ENCODE data around the gene SCN2A. TPM values are rescaled to one million over a fixed set of nuclear protein-coding genes. Genes with fewer than 3 reads are reported as not detected.

SCN2A gene
- total RNA-seq, 2 experiments from 2014 or later, result not detected

GRCh38 chr2:165205865-165206264 is 33.3 kb upstream of the SCN2A start:
- H3K36me3 Mint-ChIP-seq (ENCODE audit: low read depth), result no peaks in the 10 kb centered on the region
- Histone ChIP-seq H3K4me1 (ENCODE audit: insufficient read depth, low read length) (no peaks in the 10 kb centered on the region), H3K27me3 (ENCODE audit: control insufficient read depth in 1 of 2, insufficient read depth in 2 of 2, low read length in 2 of 2) (no peaks in the 10 kb centered on the region), H3K27ac (ENCODE audit: low read depth in 1 of 2, low read length in 2 of 2) (no peak overlapping the region), H3K36me3 (ENCODE audit: insufficient read depth, low read length) (no peaks in the 10 kb centered on the region), H3K4me3 (ENCODE audit: low read length) (no peak overlapping the region), H3K9me3 (ENCODE audit: control insufficient read depth in 1 of 2, insufficient read depth in 1 of 2, low read length in 2 of 2) (no peaks in the 10 kb centered on the region)
- CTCF ChIA-PET, result no interaction called here
- no peak overlapping the region for H3K27ac Mint-ChIP-seq
- no peaks in the 10 kb centered on the region for H3K4me1 Mint-ChIP-seq (ENCODE audit: low read depth)
- H3K9me3 Mint-ChIP-seq, result no peaks in the 10 kb centered on the region
- intact Hi-C loops (cut with DNase I, micrococcal nuclease), result no loop called here
- ATAC-seq (ENCODE audit: poor library complexity), result no peak
- H3K4me3 Mint-ChIP-seq, result no peak overlapping the region
- POLR2A ChIA-PET, result no interaction called here
- no peak for TF ChIP-seq CTCF (IDR thresholded peaks at IDR 0.05)
- DNase-seq, result no peak
- no peaks in the 10 kb centered on the region for H3K27me3 Mint-ChIP-seq

GRCh38 chr2:165208094-165208493 is 31.1 kb upstream of the SCN2A start:
- no peak for TF ChIP-seq CTCF (IDR thresholded peaks at IDR 0.05)
- ChIA-PET POLR2A (no interaction called here), CTCF (no interaction called here)
- H3K4me3 Mint-ChIP-seq, result no peak overlapping the region
- Histone ChIP-seq H3K9me3 (ENCODE audit: control insufficient read depth in 1 of 2, insufficient read depth in 1 of 2, low read length in 2 of 2) (no peaks in the 10 kb centered on the region), H3K27me3 (ENCODE audit: control insufficient read depth in 1 of 2, insufficient read depth in 2 of 2, low read length in 2 of 2) (no peaks in the 10 kb centered on the region), H3K36me3 (ENCODE audit: insufficient read depth, low read length) (no peaks in the 10 kb centered on the region), H3K27ac (ENCODE audit: low read depth in 1 of 2, low read length in 2 of 2) (no peak overlapping the region), H3K4me3 (ENCODE audit: low read length) (no peak overlapping the region), H3K4me1 (ENCODE audit: insufficient read depth, low read length) (no peaks in the 10 kb centered on the region)
- no peak overlapping the region for H3K27ac Mint-ChIP-seq
- no peaks in the 10 kb centered on the region for H3K4me1 Mint-ChIP-seq (ENCODE audit: low read depth)
- no peaks in the 10 kb centered on the region for H3K27me3 Mint-ChIP-seq
- DNase-seq (no peak), ATAC-seq (ENCODE audit: poor library complexity) (no peak)
- no peaks in the 10 kb centered on the region for H3K36me3 Mint-ChIP-seq (ENCODE audit: low read depth)
- intact Hi-C loops (cut with DNase I, micrococcal nuclease), result no loop called here
- no peaks in the 10 kb centered on the region for H3K9me3 Mint-ChIP-seq

- no peak for TF ChIP-seq CTCF (IDR thresholded peaks at IDR 0.05)
- no peaks in the 10 kb centered on the region for H3K9me3 ChIP-seq (ENCODE audit: control insufficient read depth in 1 of 2, insufficient read depth in 1 of 2, low read length in 2 of 2)
- H3K27ac ChIP-seq (ENCODE audit: low read depth in 1 of 2, low read length in 2 of 2), result no peak overlapping the region
- H3K4me1 Mint-ChIP-seq (ENCODE audit: low read depth), result no peaks in the 10 kb centered on the region
- H3K27me3 ChIP-seq (ENCODE audit: control insufficient read depth in 1 of 2, insufficient read depth in 2 of 2, low read length in 2 of 2), result no peaks in the 10 kb centered on the region
- H3K4me3 ChIP-seq (ENCODE audit: low read length), result no peak overlapping the region
- H3K27ac Mint-ChIP-seq, result no peak overlapping the region
- H3K27me3 Mint-ChIP-seq, result no peaks in the 10 kb centered on the region
- ChIA-PET POLR2A (no interaction called here), CTCF (no interaction called here)
- DNase-seq (no peak), ATAC-seq (ENCODE audit: poor library complexity) (no peak)
- H3K9me3 Mint-ChIP-seq, result no peaks in the 10 kb centered on the region
- H3K4me1 ChIP-seq (ENCODE audit: insufficient read depth, low read length), result no peaks in the 10 kb centered on the region
- intact Hi-C loops (cut with DNase I, micrococcal nuclease), result no loop called here
- no peaks in the 10 kb centered on the region for H3K36me3 ChIP-seq (ENCODE audit: insufficient read depth, low read length)
- no peak overlapping the region for H3K4me3 Mint-ChIP-seq
- H3K36me3 Mint-ChIP-seq (ENCODE audit: low read depth), result no peaks in the 10 kb centered on the region
Measured at GRCh38 chr2:165214093-165214492, 25.1 kb upstream of the SCN2A start.

Measured in CD4-positive, alpha-beta T cell (primary cell).